Gastrocnemius medialis (tissue), 4 donors: ENCODE results near the gene LGALS7. TPM values are rescaled to one million over a fixed set of nuclear protein-coding genes. Genes with fewer than 3 reads are reported as not detected.

Source experiments
- ATAC-seq, 2 donors: fragments of 150-250 bp; one replicate each; pipeline ENCODE4 v1.9.1; 2016
- DNase-seq, 2 donors: peaks; one replicate each; pipeline ENCODE4 v3.0.0-alpha.2; 2019
- H3K27ac ChIP-seq, 4 donors: fragments of 200-600 bp; sonication (generic); 1 replicate in 1 of 4; 2 replicates in 3 of 4; pipeline ENCODE4 v1.5.1; 2016 to 2018; ENCODE audit warnings: mild to moderate bottlenecking in 2 of 4, moderate library complexity in 1 of 4
- H3K27me3 ChIP-seq, 3 donors: fragments of 200-600 bp; sonication (generic) in 2 of 3; 1 replicate in 1 of 3; 2 replicates in 2 of 3; pipeline versions ENCODE4 v1.5.1 to v1.6.0; 2016 to 2019; ENCODE audit warnings: mild to moderate bottlenecking in 1 of 3, moderate library complexity in 1 of 3
- H3K36me3 ChIP-seq, 2 donors: fragments of 200-600 bp; sonication (generic) in 1 of 2; one replicate each; pipeline ENCODE4 v1.5.1; 2017 to 2018
- H3K4me1 ChIP-seq, 2 donors: fragments of 200-600 bp; sonication (generic) in 1 of 2; one replicate each; pipeline ENCODE4 v1.5.1; 2016 to 2017; ENCODE audit warnings: mild to moderate bottlenecking in 2 of 2
- H3K4me3 ChIP-seq, 4 donors: fragments of 200-600 bp; sonication (generic) in 3 of 4; 1 replicate in 1 of 4; 2 replicates in 3 of 4; pipeline ENCODE4 v1.5.1; 2016 to 2019; ENCODE audit warnings: mild to moderate bottlenecking in 2 of 4
- H3K9me3 ChIP-seq, 3 donors: fragments of 200-600 bp; sonication (generic) in 2 of 3; 1 replicate in 1 of 3; 2 replicates in 2 of 3; pipeline ENCODE4 v1.5.1; 2016 to 2019
- CTCF ChIP-seq, 5 experiments: fragments of 450-650 bp in 3 of 5; fragments of 200-600 bp in 2 of 5; sonication (generic) in 2 of 5; IDR thresholded peaks in 4 of 5; conservative IDR thresholded peaks in 1 of 5; 1 replicate in 4 of 5; 2 replicates in 1 of 5; pipeline ENCODE4 v1.5.1; 2016 to 2019; ENCODE audit warnings: antibody characterized with exemption in 5 of 5, mild to moderate bottlenecking in 3 of 5, moderate library complexity in 3 of 5
- POLR2A ChIP-seq, 2 donors: fragments of 450-650 bp; IDR thresholded peaks; one replicate each; pipeline ENCODE4 v1.6.1; 2017; ENCODE audit warnings: antibody characterized with exemption in 2 of 2, mild to moderate bottlenecking in 2 of 2, moderate library complexity in 2 of 2
- in situ Hi-C, 4 donors: fragments of 200-750 bp; cut with MboI; loops; one replicate each; pipeline versions ENCODE4 v1.15.0 to v1.8.0; 2017; ENCODE audit warnings: low sequenced_read_pairs in 4 of 4
- intact Hi-C: fragments of 100-400 bp; cut with DNase I; formaldehyde crosslinking; loops from one replicate; pipeline ENCODE4 v1.15.1; 2023; ENCODE audit warnings: low total_unique reads
- total RNA-seq, 4 donors: library from RNA; depleted of rRNA; stranded (reverse); fragments of >200 nt; gene quantifications; one replicate each; pipeline versions ENCODE4 v1.1.0 to v1.2.3, GENCODE V29; 2016

The LGALS7 gene
- total RNA-seq, 4 donors from 2014 or later = not detected

GRCh38 chr19:38742906-38743305 lies 30.4 kb downstream of the LGALS7 start:
- no peak for DNase-seq
- Histone ChIP-seq H3K36me3 (no peaks in the 10 kb centered on the region), H3K9me3 (no peaks in the 10 kb centered on the region), H3K4me1 (no peaks in the 10 kb centered on the region), H3K4me3 (no peak overlapping the region), H3K27me3 (no peaks in the 10 kb centered on the region), H3K27ac (no peak overlapping the region)
- intact Hi-C loops (no loop called here), in situ Hi-C loops (loop anchor here in 2 of 4 donors (25.0 kb wide), 1 partner anchor 169 kb away; the partner anchor contains the start of gene CCER2 (in 2 of the 2))
- ATAC-seq = no peak
- no peak for TF ChIP-seq CTCF (IDR thresholded peaks at IDR 0.05 in 4 of 5, conservative IDR thresholded peaks at IDR 0.05 in 1 of 5)
- TF ChIP-seq POLR2A (IDR thresholded peaks at IDR 0.05) = no peak

GRCh38 chr19:38742296-38742695 lies 31.0 kb downstream of the LGALS7 start:
- TF ChIP-seq CTCF (IDR thresholded peaks at IDR 0.05 in 4 of 5, conservative IDR thresholded peaks at IDR 0.05 in 1 of 5) (no peak), POLR2A (IDR thresholded peaks at IDR 0.05) (no peak)
- ATAC-seq (no peak), DNase-seq (no peak)
- H3K36me3 ChIP-seq = no peaks in the 10 kb centered on the region
- no peak overlapping the region for H3K4me3 ChIP-seq
- intact Hi-C loops (no loop called here), in situ Hi-C loops (loop anchor here in 2 of 4 donors (25.0 kb wide), 1 partner anchor 170 kb away; the partner anchor contains the start of gene CCER2 (in 2 of the 2))
- H3K9me3 ChIP-seq = no peaks in the 10 kb centered on the region
- no peak overlapping the region for H3K27ac ChIP-seq
- H3K4me1 ChIP-seq = no peaks in the 10 kb centered on the region
- H3K27me3 ChIP-seq = no peaks in the 10 kb centered on the region

GRCh38 chr19:38741670-38742069 lies 31.6 kb downstream of the LGALS7 start:
- H3K9me3 ChIP-seq = no peaks in the 10 kb centered on the region
- TF ChIP-seq CTCF (IDR thresholded peaks at IDR 0.05 in 4 of 5, conservative IDR thresholded peaks at IDR 0.05 in 1 of 5) (no peak), POLR2A (IDR thresholded peaks at IDR 0.05) (no peak)
- intact Hi-C loops (no loop called here), in situ Hi-C loops (loop anchor here in 2 of 4 donors (25.0 kb wide), 1 partner anchor 171 kb away; the partner anchor contains the start of gene CCER2 (in 2 of the 2))
- no peak overlapping the region for H3K27ac ChIP-seq
- H3K4me3 ChIP-seq = no peak overlapping the region
- H3K4me1 ChIP-seq = peaks cover 0 to under 1% of the 10 kb centered on the region in 2 donors
- ATAC-seq (no peak), DNase-seq (no peak)
- H3K27me3 ChIP-seq = peaks cover 0 to 5% (median 0%) of the 10 kb centered on the region in 3 donors
- H3K36me3 ChIP-seq = no peaks in the 10 kb centered on the region

- Histone ChIP-seq H3K27ac (no peak overlapping the region), H3K9me3 (no peaks in the 10 kb centered on the region), H3K27me3 (peaks cover 0 to 11% (median 0%) of the 10 kb centered on the region in 3 donors), H3K36me3 (no peaks in the 10 kb centered on the region), H3K4me3 (no peak overlapping the region), H3K4me1 (peaks cover 0 to 7% of the 10 kb centered on the region in 2 donors)
- ATAC-seq (no peak), DNase-seq (no peak)
- in situ Hi-C loops (loop anchor here in 2 of 4 donors (25.0 kb wide), 1 partner anchor 171 kb away; the partner anchor contains the start of gene CCER2 (in 2 of the 2)), intact Hi-C loops (no loop called here)
- TF ChIP-seq POLR2A (IDR thresholded peaks at IDR 0.05) = no peak
- TF ChIP-seq CTCF (IDR thresholded peaks at IDR 0.05 in 4 of 5, conservative IDR thresholded peaks at IDR 0.05 in 1 of 5) = no peak
Observed at GRCh38 chr19:38740932-38741331, 32.4 kb downstream of the LGALS7 start.

- H3K4me3 ChIP-seq = no peak overlapping the region
- no peak overlapping the region for H3K27ac ChIP-seq
- peaks cover 0 to 7% of the 10 kb centered on the region in 2 donors for H3K4me1 ChIP-seq
- in situ Hi-C loops = loop anchor here in 2 of 4 donors (25.0 kb wide), 1 partner anchor 172 kb away; the partner anchor contains the start of gene CCER2 (in 2 of the 2)
- no peaks in the 10 kb centered on the region for H3K36me3 ChIP-seq
- no peak for TF ChIP-seq POLR2A (IDR thresholded peaks at IDR 0.05)
- TF ChIP-seq CTCF (IDR thresholded peaks at IDR 0.05 in 4 of 5, conservative IDR thresholded peaks at IDR 0.05 in 1 of 5) = no peak
- intact Hi-C loops = no loop called here
- no peaks in the 10 kb centered on the region for H3K9me3 ChIP-seq
- peaks cover 0 to 11% (median 0%) of the 10 kb centered on the region in 3 donors for H3K27me3 ChIP-seq
- no peak for ATAC-seq
- DNase-seq = no peak
Observed at GRCh38 chr19:38740257-38740592, 33.1 kb downstream of the LGALS7 start.
